Astrocyte (in vitro differentiated cells and primary cell): Measurements from ENCODE around the gene PLGRKT. TPM values are rescaled to one million over a fixed set of nuclear protein-coding genes. Genes with fewer than 3 reads are reported as not detected.

Experiments
- DNase-seq: peaks from one replicate; pipeline ENCODE4 v3.0.0-alpha.2; 2010; ENCODE audit warnings: low read depth
- FAIRE-seq: peaks from 2 replicates; lab custom pipeline; 2011; peaks lifted over from hg19 to GRCh38; lab: Jason Lieb, UNC
- H2AFZ ChIP-seq: 2 replicates; pipeline ENCODE4 v1.6.0; 2012; ENCODE audit warnings: low read depth, low read length, inconsistent platforms
- H3K27ac ChIP-seq: 2 replicates; pipeline ENCODE4 v1.5.1; 2011; ENCODE audit warnings: low read depth, low read length, inconsistent platforms
- H3K27me3 ChIP-seq: 2 replicates; pipeline ENCODE4 v1.6.0; 2011; ENCODE audit warnings: low read length, inconsistent platforms; ENCODE audit not compliant: insufficient read depth
- H3K36me3 ChIP-seq: 2 replicates; pipeline ENCODE4 v1.5.1; 2011; ENCODE audit warnings: low read length, inconsistent platforms; ENCODE audit not compliant: insufficient read depth
- H3K4me1 ChIP-seq: 2 replicates; pipeline ENCODE4 v1.5.1; 2011; ENCODE audit warnings: low read length, inconsistent platforms; ENCODE audit not compliant: insufficient read depth
- H3K4me2 ChIP-seq: 2 replicates; pipeline ENCODE4 v1.6.0; 2012; ENCODE audit warnings: low read length, inconsistent platforms
- H3K4me3 ChIP-seq: 2 replicates; pipeline ENCODE4 v1.5.1; 2011; ENCODE audit warnings: low read depth, mild to moderate bottlenecking, low read length, inconsistent platforms; ENCODE audit not compliant: insufficient read depth
- H3K79me2 ChIP-seq: 2 replicates; pipeline ENCODE4 v1.6.0; 2012; ENCODE audit warnings: mild to moderate bottlenecking, low read length, inconsistent platforms; ENCODE audit not compliant: insufficient read depth
- H3K9ac ChIP-seq: 2 replicates; pipeline ENCODE4 v1.6.0; 2012; ENCODE audit warnings: mild to moderate bottlenecking, low read length, inconsistent platforms
- H3K9me3 ChIP-seq: 2 replicates; pipeline ENCODE4 v1.5.1; 2012; ENCODE audit warnings: low read depth, mild to moderate bottlenecking, low read length, inconsistent platforms; ENCODE audit not compliant: insufficient read depth
- H4K20me1 ChIP-seq: 2 replicates; pipeline ENCODE4 v1.6.0; 2012; ENCODE audit warnings: low read length, inconsistent platforms; ENCODE audit not compliant: insufficient read depth
- H3K27ac Mint-ChIP-seq: one replicate; pipeline ENCODE4 v1.8.0; 2021; ENCODE audit warnings: mild to moderate bottlenecking, mixed read lengths; ENCODE audit not compliant: unreplicated experiment
- H3K27me3 Mint-ChIP-seq: one replicate; pipeline ENCODE4 v1.8.0; 2021; ENCODE audit warnings: low read depth, mixed read lengths; ENCODE audit not compliant: unreplicated experiment
- H3K36me3 Mint-ChIP-seq: one replicate; pipeline ENCODE4 v1.8.0; 2021; ENCODE audit warnings: low read depth, mixed read lengths; ENCODE audit not compliant: unreplicated experiment
- H3K4me1 Mint-ChIP-seq: one replicate; pipeline ENCODE4 v1.8.0; 2021; ENCODE audit warnings: low read depth, mixed read lengths; ENCODE audit not compliant: unreplicated experiment
- H3K4me3 Mint-ChIP-seq: one replicate; pipeline ENCODE4 v1.8.0; 2021; ENCODE audit warnings: mild to moderate bottlenecking, moderate library complexity, mixed read lengths; ENCODE audit not compliant: unreplicated experiment
- H3K9me3 Mint-ChIP-seq: one replicate; pipeline ENCODE4 v1.8.0; 2021; ENCODE audit warnings: mild to moderate bottlenecking, mixed read lengths; ENCODE audit not compliant: unreplicated experiment
- CTCF ChIP-seq: IDR thresholded peaks from 2 replicates; pipeline ENCODE4 v1.5.1; 2011; ENCODE audit warnings: low read depth, mild to moderate bottlenecking, inconsistent platforms, low read length, moderate library complexity; ENCODE audit not compliant: insufficient read depth
- EZH2 ChIP-seq: IDR thresholded peaks from 2 replicates; pipeline ENCODE4 v1.6.1; 2012; ENCODE audit warnings: mild to moderate bottlenecking, low read length, inconsistent platforms; ENCODE audit not compliant: insufficient read depth
- total RNA-seq: library from RNA; stranded (reverse); gene quantifications from 2 replicates; pipeline ENCODE4 v1.2.1, GENCODE V29; 2021

Gene PLGRKT
- total RNA-seq, 1 donor from 2014 or later: 10.6 TPM

DNA sequence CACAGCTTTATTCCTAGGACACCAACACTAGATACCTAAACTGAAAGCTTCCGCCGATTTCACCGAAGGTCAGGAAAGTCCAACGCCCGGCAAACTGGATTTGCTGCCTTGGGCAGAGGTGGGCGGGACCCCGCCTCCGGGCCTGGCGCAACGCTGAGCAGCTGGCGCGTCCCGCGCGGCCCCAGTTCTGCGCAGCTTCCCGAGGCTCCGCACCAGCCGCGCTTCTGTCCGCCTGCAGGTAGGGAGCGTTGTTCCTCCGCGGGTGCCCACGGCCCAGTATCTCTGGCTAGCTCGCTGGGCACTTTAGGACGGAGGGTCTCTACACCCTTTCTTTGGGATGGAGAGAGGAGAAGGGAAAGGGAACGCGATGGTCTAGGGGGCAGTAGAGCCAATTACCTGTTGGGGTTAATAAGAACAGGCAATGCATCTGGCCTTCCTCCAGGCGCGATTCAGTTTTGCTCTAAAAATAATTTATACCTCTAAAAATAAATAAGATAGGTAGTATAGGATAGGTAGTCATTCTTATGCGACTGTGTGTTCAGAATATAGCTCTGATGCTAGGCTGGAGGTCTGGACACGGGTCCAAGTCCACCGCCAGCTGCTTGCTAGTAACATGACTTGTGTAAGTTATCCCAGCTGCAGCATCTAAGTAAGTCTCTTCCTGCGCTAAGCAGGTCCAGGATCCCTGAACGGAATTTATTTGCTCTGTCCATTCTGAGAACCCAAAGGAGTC, 12.8 kb upstream of the PLGRKT start, which contains the start of gene CD274:
TSS of gene CD274 (plus strand) at position 184 of the 733 bp plus-strand sequence. CDS start 5,572 bp downstream, outside the sequence.
- DNase-seq: peak; percentile 86
- peaks cover 59% of the 10 kb centered on the region for H3K79me2 ChIP-seq
- H4K20me1 ChIP-seq: no peaks in the 10 kb centered on the region
- Mint-ChIP-seq H3K27me3 (no peaks in the 10 kb centered on the region), H3K36me3 (no peaks in the 10 kb centered on the region), H3K9me3 (no peaks in the 10 kb centered on the region), H3K27ac (peak within 1 kb of the TSS; percentile 64), H3K4me3 (peak within 1 kb of the TSS; percentile 89), H3K4me1 (peaks cover 28% of the 10 kb centered on the region)
- no peak for FAIRE-seq
- no peaks in the 10 kb centered on the region for H3K9me3 ChIP-seq
- no peaks in the 10 kb centered on the region for H3K36me3 ChIP-seq
- H3K4me3 ChIP-seq: peak within 1 kb of the TSS; percentile 81
- peak within 1 kb of the TSS; percentile 55 for H3K27ac ChIP-seq
- H3K9ac ChIP-seq: peak within 1 kb of the TSS; percentile 76
- H3K4me2 ChIP-seq: peak within 1 kb of the TSS; percentile 88
- no peaks in the 10 kb centered on the region for H3K27me3 ChIP-seq
- peaks cover 46% of the 10 kb centered on the region for H3K4me1 ChIP-seq
- TF ChIP-seq CTCF (peak; percentile 23), EZH2 (no peak)
- peak within 1 kb of the TSS; percentile 89 for H2AFZ ChIP-seq

DNA sequence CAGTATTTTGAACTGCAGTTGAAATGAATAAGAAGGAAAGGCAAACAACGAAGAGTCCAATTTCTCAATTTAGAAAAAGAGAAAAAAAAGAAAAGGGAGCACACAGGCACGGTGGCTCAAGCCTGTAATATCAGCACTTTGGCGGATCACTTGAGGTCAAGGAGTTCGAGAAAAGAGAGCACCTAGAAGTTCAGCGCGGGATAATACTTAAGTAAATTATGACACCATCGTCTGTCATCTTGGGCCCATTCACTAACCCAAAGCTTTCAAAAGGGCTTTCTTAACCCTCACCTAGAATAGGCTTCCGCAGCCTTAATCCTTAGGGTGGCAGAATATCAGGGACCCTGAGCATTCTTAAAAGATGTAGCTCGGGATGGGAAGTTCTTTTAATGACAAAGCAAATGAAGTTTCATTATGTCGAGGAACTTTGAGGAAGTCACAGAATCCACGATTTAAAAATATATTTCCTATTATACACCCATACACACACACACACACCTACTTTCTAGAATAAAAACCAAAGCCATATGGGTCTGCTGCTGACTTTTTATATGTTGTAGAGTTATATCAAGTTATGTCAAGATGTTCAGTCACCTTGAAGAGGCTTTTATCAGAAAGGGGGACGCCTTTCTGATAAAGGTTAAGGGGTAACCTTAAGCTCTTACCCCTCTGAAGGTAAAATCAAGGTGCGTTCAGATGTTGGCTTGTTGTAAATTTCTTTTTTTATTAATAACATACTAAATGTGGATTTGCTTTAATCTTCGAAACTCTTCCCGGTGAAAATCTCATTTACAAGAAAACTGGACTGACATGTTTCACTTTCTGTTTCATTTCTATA, 12.0 kb upstream of the PLGRKT start:
- Mint-ChIP-seq H3K9me3 (peaks cover 2% of the 10 kb centered on the region), H3K27me3 (no peaks in the 10 kb centered on the region), H3K36me3 (no peaks in the 10 kb centered on the region), H3K4me3 (peak overlapping the region; percentile 89), H3K4me1 (peaks cover 20% of the 10 kb centered on the region), H3K27ac (no peak overlapping the region)
- peak overlapping the region; percentile 88 for H3K4me2 ChIP-seq
- H4K20me1 ChIP-seq: no peaks in the 10 kb centered on the region
- H3K36me3 ChIP-seq: no peaks in the 10 kb centered on the region
- H3K4me1 ChIP-seq: peaks cover 40% of the 10 kb centered on the region
- no peaks in the 10 kb centered on the region for H3K9me3 ChIP-seq
- TF ChIP-seq EZH2 (no peak), CTCF (no peak)
- peak overlapping the region; percentile 81 for H3K4me3 ChIP-seq
- peak overlapping the region; percentile 55 for H3K27ac ChIP-seq
- no peaks in the 10 kb centered on the region for H3K27me3 ChIP-seq
- peak overlapping the region; percentile 76 for H3K9ac ChIP-seq
- H3K79me2 ChIP-seq: peaks cover 52% of the 10 kb centered on the region
- peak overlapping the region; percentile 89 for H2AFZ ChIP-seq
- no peak for DNase-seq
- FAIRE-seq: no peak
